ENCODE results near the gene ALK.

ALK gene

GRCh38 chr2:29239209-29239960, 682.0 kb downstream of the ALK start:
- TF ChIP-seq YY1 (IDR thresholded peaks at IDR 0.05; ENCODE audit: low read depth) (no peak), NFIC (IDR thresholded peaks at IDR 0.05) (no peak), REST (IDR thresholded peaks at IDR 0.05; ENCODE audit: low read depth) (no peak), CEBPB (IDR thresholded peaks at IDR 0.05) (no peak), USF1 (IDR thresholded peaks at IDR 0.05) (no peak), TEAD4 (IDR thresholded peaks at IDR 0.05) (no peak), EP300 (IDR thresholded peaks at IDR 0.05; ENCODE audit: borderline replicate concordance) (no peak), TAF1 (IDR thresholded peaks at IDR 0.05; ENCODE audit: low read depth) (no peak), MAX (IDR thresholded peaks at IDR 0.05) (no peak), CREB1 (IDR thresholded peaks at IDR 0.05; ENCODE audit: low read depth) (no peak), FOXM1 (IDR thresholded peaks at IDR 0.05; ENCODE audit: borderline replicate concordance, low read depth) (no peak), ZBTB7A (IDR thresholded peaks at IDR 0.05; ENCODE audit: low read depth) (no peak), EGR1 (IDR thresholded peaks at IDR 0.05) (no peak), TCF12 (IDR thresholded peaks at IDR 0.05; ENCODE audit: low read depth) (no peak), RAD21 (IDR thresholded peaks at IDR 0.05; ENCODE audit: low read depth) (no peak)

GRCh38 chr2:29238497-29238896, 682.9 kb downstream of the ALK start:
- no peak for TF ChIP-seq CEBPB (IDR thresholded peaks at IDR 0.05)
- no peak for TF ChIP-seq USF1 (IDR thresholded peaks at IDR 0.05)
- no peak for TF ChIP-seq EGR1 (IDR thresholded peaks at IDR 0.05)
- TF ChIP-seq EP300 (IDR thresholded peaks at IDR 0.05; ENCODE audit: borderline replicate concordance): no peak
- peak; percentile 85 for TF ChIP-seq RAD21 (IDR thresholded peaks at IDR 0.05; ENCODE audit: low read depth)
- no peak for TF ChIP-seq TCF12 (IDR thresholded peaks at IDR 0.05; ENCODE audit: low read depth)

GRCh38 chr2:29236074-29236473, 685.3 kb downstream of the ALK start:
- no peak for TF ChIP-seq YY1 (IDR thresholded peaks at IDR 0.05; ENCODE audit: low read depth)
- TF ChIP-seq EGR1 (IDR thresholded peaks at IDR 0.05): no peak
- TF ChIP-seq REST (IDR thresholded peaks at IDR 0.05; ENCODE audit: low read depth): no peak
- TF ChIP-seq ZBTB7A (IDR thresholded peaks at IDR 0.05; ENCODE audit: low read depth): no peak
- no peak for TF ChIP-seq RAD21 (IDR thresholded peaks at IDR 0.05; ENCODE audit: low read depth)
- no peak for TF ChIP-seq CREB1 (IDR thresholded peaks at IDR 0.05; ENCODE audit: low read depth)
- no peak for TF ChIP-seq FOXM1 (IDR thresholded peaks at IDR 0.05; ENCODE audit: borderline replicate concordance, low read depth)
- no peak for TF ChIP-seq CEBPB (IDR thresholded peaks at IDR 0.05)
- TF ChIP-seq USF1 (IDR thresholded peaks at IDR 0.05): no peak
- TF ChIP-seq TEAD4 (IDR thresholded peaks at IDR 0.05): no peak

GRCh38 chr2:29235411-29235810, 686.0 kb downstream of the ALK start:
- TF ChIP-seq TCF12 (IDR thresholded peaks at IDR 0.05; ENCODE audit: low read depth) (no peak), FOXM1 (IDR thresholded peaks at IDR 0.05; ENCODE audit: borderline replicate concordance, low read depth) (no peak), USF1 (IDR thresholded peaks at IDR 0.05) (no peak), CREB1 (IDR thresholded peaks at IDR 0.05; ENCODE audit: low read depth) (no peak), NFIC (IDR thresholded peaks at IDR 0.05) (no peak), YY1 (IDR thresholded peaks at IDR 0.05; ENCODE audit: low read depth) (no peak), EGR1 (IDR thresholded peaks at IDR 0.05) (no peak)

- TF ChIP-seq FOXM1 (IDR thresholded peaks at IDR 0.05; ENCODE audit: borderline replicate concordance, low read depth): peak; percentile 57; the same call in 1 of the 2 replicates
- TF ChIP-seq CREB1 (IDR thresholded peaks at IDR 0.05; ENCODE audit: low read depth): no peak
- TF ChIP-seq USF1 (IDR thresholded peaks at IDR 0.05): no peak
- peak; percentile 74 for TF ChIP-seq TCF12 (IDR thresholded peaks at IDR 0.05; ENCODE audit: low read depth)
- peak; percentile 73; the same call in 1 of the 2 replicates for TF ChIP-seq EP300 (IDR thresholded peaks at IDR 0.05; ENCODE audit: borderline replicate concordance)
- no peak for TF ChIP-seq ZBTB7A (IDR thresholded peaks at IDR 0.05; ENCODE audit: low read depth)
- peak; percentile 77 for TF ChIP-seq NFIC (IDR thresholded peaks at IDR 0.05)
- TF ChIP-seq YY1 (IDR thresholded peaks at IDR 0.05; ENCODE audit: low read depth): 0 out of 2 replicates have a peak, but pooled peaks have one; percentile 20
- peak; percentile 96 for TF ChIP-seq EGR1 (IDR thresholded peaks at IDR 0.05)
- no peak for TF ChIP-seq CEBPB (IDR thresholded peaks at IDR 0.05)
- TF ChIP-seq REST (IDR thresholded peaks at IDR 0.05; ENCODE audit: low read depth): no peak
- TF ChIP-seq TEAD4 (IDR thresholded peaks at IDR 0.05): peak; percentile 78
- peak; percentile 81 for TF ChIP-seq MAX (IDR thresholded peaks at IDR 0.05)
- TF ChIP-seq TAF1 (IDR thresholded peaks at IDR 0.05; ENCODE audit: low read depth): no peak
- TF ChIP-seq RAD21 (IDR thresholded peaks at IDR 0.05; ENCODE audit: low read depth): no peak
These were observed 688.0 kb downstream of the ALK start for GRCh38 chr2:29233428-29233827.

All from Ishikawa (cell line).